Sciatic nerve (tissue), 2 donors: Measurements from ENCODE around the gene SLC17A7. TPM values are rescaled to one million over a fixed set of nuclear protein-coding genes. Genes with fewer than 3 reads are reported as not detected.
A peak's percentile ranks its signal among the peaks of the same experiment; 100 is the strongest.

Experiments
- ATAC-seq: fragments of 200-7000 bp; cut with Tn5 transposase; one replicate; pipeline ENCODE4 v1.9.1; 2020; ENCODE audit warnings: mild to moderate bottlenecking, moderate library complexity
- DNase-seq: peaks from one replicate; pipeline ENCODE4 v3.0.0-alpha.2; 2020; ENCODE audit warnings: low spot score
- intact Hi-C: fragments of 100-400 bp; cut with DNase I; formaldehyde crosslinking; loops from one replicate; pipeline ENCODE4 v1.14.2; 2022
- total RNA-seq: library from RNA; stranded (reverse); fragmentation: NEBNext Ultra II Directional; extraction: Animal tissue kit (Norgen Biotek cat#: 25700); gene quantifications from one replicate; pipeline ENCODE4 v1.2.1, GENCODE V29; 2021
- donor health status: DM: no; HTN: no; CAD: no.
- donor health status: DM: no; HTN: no; CAD: no.

Gene SLC17A7
- total RNA-seq, 1 donor from 2014 or later = 3.8 TPM

GRCh38 chr19:49433240-49433901, 8.0 kb downstream of the SLC17A7 start:
- ATAC-seq = no peak
- no peak for DNase-seq
- intact Hi-C loops = no loop called here

GRCh38 chr19:49432141-49433073, 8.9 kb downstream of the SLC17A7 start:
- DNase-seq (no peak), ATAC-seq (no peak)
- intact Hi-C loops = no loop called here

GRCh38 chr19:49431330-49431749, 10.0 kb downstream of the SLC17A7 start:
- no peak for ATAC-seq
- intact Hi-C loops = no loop called here
- DNase-seq = no peak

DNA sequence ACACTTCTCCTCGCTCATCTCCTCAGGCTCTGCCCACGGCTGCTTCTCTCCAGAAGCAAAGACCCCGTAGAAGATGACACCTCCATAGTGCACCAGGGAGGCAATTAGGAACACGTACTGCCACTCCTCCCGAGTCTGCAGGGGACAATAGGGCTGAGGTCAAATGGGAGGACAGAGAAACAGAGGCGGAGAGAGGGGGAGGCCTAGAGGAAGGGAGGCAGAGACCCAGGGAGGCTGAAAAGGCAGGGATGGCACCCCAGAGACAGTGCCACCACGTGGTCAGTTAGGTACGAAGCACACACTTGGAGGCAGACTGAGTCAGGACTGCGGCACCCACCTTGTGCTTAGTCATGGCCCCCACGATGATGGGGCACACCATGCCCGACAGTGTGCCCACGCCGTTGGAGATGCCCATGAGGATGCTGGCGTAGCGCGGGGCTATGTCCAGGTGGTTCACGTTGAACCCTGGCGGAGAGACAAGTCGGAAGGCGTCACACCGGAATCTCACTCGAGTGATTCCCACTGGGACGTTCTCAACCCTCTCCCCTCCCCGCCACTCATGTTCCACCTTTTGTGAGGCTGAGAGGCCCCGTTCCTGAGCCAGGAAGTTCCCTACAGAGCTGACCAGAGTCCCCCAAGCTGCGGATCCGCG, 10.5 kb downstream of the SLC17A7 start:
- intact Hi-C loops = no loop called here
- ATAC-seq = no peak
- no peak for DNase-seq

DNA sequence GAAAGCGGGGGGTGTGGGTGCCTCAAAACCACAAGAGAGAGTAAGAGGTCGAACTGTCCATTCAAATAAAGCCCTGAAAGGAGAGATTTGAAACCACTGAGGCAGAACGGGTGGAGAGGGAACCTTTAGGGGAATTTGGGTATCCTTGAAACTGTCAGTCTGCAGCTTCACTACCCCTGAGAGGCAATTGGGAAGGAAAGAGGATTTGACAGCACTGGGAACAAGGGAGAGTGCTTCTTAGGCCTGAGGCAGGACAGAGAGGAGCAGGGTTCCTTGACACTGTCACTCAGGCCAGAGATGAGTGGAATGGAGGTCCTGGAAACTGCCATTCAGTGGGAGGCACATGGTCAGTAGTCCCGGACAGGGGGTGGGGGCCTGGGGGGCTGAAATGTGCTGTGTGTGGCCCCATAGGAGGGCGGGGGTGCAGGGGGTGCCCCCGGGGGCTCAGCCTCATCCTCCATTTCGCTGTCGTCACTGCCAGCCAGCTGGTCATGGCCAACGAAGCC, 11.1 kb downstream of the SLC17A7 start:
- intact Hi-C loops = no loop called here

GRCh38 chr19:49428547-49429451, 12.5 kb downstream of the SLC17A7 start:
- DNase-seq (no peak), ATAC-seq (no peak)

More for the DNA sequence above, 11.1 kb downstream of the SLC17A7 start:
- no peak for ATAC-seq
- no peak for DNase-seq

DNA sequence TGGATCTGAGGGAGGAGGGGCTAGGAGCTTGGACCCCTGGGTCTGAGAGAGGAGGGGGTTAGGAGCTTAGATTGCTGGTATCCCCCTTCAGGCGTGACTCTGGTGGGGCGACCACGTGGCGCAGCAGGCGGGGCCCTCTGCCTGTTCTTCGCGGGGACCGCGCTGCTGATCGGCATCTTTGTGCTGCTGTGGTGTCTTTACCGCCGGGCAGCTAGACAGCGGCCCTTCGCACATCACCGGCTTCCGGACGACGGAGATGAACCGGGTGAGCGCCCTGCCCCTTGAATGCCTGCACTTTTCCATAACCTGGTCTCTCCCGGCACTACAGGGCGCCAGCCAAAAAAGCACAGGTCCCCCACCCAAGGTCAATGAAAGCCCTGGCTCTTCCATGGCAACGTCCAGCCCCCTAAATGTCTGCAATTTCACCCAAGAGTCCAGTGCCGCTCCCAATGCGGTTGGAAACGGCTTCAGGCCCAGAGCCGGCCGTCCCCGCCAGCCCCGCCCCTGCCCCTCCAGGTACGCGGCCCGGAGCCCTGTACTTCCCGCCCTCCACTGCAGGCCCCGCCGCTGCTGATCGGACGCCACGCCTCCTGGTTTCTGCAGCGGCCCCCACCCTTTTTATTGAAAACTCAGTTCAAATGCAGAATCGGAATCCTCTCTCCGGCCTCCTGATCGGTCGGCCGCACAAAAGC, 13.3 kb downstream of the SLC17A7 start:
- no peak for ATAC-seq
- intact Hi-C loops = no loop called here
- no peak for DNase-seq

More at GRCh38 chr19:49428547-49429451, 12.5 kb downstream of the SLC17A7 start:
- intact Hi-C loops = no loop called here

DNA sequence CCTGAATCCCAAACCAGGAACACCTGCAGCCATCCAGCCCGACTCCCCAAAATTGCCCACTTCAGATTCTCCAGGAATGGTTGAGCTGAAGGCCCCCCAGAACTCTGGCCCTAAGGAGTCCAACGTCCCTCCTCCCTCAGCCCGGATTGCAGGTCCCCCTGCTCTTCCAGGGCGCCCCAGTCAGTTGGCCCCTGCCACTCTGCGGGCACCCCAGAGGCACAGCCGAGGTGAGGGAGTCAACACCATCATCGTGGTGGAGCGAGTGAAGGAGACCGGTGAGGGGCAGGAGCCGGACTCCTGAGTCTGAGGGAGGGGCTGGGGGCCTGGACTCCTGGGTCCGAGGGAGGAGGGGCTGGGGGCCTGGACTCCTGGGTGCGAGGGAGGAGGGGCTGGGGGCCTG, 14.0 kb downstream of the SLC17A7 start:
- ATAC-seq (no peak), DNase-seq (no peak)
- intact Hi-C loops = no loop called here

- intact Hi-C loops = no loop called here
- DNase-seq (no peak), ATAC-seq (no peak)
Observed at GRCh38 chr19:49425922-49426592, 15.3 kb downstream of the SLC17A7 start.

DNA sequence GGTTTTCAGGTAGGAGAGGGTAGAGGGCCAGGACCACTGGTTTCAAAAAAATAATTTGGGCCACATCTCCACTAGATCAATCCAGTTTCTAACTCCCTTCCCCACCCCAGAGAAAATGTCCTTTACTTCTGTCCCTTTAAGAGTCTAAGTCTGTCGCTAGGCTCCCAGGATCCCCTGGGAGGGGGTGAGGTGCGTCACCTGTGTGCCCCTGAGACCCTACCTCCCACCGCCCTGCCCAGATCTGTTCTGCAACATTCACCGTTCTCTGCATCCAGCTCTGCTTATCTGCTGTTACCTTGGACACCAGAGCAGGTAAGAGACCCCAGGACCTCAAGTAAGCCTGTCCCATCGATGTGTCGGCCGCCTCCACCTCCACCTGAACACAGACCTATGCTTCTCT, 16.1 kb downstream of the SLC17A7 start, which contains the start of gene GFY:
TSS of gene GFY (plus strand) at position 211 of the 400 bp plus-strand sequence. CDS start 1,043 bp downstream, outside the sequence.
- intact Hi-C loops = no loop called here
- DNase-seq = no peak
- ATAC-seq = no peak

- intact Hi-C loops = no loop called here
- ATAC-seq (no peak), DNase-seq (no peak)
Observed at GRCh38 chr19:49423985-49424303, 17.4 kb downstream of the SLC17A7 start.

DNA sequence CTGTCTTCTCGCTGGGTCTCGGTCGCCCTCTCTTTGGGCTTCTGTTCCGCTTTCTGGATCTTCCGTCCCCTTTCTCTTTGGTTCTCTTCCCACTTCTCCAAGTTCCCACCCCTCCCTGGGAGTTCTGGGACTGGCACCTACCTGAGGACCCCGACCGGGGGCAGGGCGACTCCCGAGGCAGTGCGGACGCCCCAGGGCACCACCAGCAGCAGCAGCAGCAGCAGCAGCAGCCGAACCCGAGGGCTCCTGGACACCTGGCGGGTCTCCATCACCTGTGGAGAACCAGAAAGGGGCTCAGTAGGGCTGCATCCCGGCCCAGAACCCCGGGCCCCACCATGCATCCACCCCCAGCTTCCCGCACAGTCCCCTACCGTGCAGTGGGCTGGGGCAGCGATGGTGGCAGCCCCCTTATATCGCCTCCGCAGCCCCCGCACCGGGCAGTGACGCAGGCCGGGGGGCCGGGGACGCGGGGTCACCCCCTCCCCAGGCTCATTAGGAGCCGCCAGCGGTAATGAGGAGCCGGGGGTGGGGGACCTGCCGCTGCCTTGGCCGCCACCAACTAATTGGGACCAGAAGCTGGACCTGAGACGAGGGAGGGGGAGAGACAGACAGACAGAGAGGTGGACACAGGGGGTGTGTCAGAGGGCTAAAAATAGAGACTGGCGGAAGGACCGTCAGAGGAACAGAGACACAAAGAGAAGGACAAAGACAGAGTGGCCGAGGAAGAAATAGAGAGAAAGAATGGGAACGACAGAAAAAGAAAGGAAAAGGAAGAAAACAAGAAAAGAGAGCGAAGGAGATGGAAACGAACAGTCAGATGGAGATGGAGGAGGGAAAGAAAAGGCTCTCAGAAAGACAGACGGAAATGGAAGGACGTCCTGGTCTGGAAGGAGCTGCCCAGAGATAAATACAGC, 18.0 kb downstream of the SLC17A7 start, which contains the start of gene PTH2:
TSS of gene PTH2 (minus strand) at position 371 of the 914 bp plus-strand sequence. CDS start at position 269, 102 bp downstream.
- ATAC-seq (no peak), DNase-seq (no peak)
- intact Hi-C loops = no loop called here

DNA sequence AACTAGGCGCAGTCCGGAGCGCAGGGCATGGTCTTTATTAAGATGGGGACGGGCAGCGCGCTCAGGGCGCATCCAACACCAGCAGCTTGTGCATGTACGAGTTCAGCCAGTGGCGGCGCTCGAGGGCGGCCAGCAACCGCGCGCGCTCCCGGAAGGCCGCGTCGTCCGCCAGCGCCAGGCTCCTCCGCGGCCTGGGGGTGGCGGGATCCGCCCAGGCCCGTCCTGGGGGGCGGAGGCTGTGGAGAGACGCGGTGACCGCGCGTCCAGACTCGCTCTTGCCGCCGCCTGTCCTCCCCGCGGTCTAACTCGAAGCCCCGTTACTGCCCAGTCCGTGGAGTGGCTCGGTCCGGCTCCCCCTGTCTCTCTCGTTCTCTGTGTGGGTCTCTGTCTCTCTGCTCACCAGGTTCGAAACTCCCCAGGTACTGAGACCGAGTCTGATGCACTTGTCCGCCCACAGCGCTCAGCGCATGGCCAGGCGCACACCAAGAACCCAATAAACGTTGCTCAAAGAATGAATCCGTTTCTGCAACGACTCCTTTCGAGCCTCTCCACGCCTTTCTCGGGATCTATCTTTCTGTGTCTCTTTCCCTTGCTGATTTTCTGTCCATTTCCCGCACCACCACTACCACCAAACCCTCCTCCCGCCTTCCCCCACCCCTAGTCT, 18.8 kb downstream of the SLC17A7 start:
- intact Hi-C loops = no loop called here
- ATAC-seq (no peak), DNase-seq (no peak)

DNA sequence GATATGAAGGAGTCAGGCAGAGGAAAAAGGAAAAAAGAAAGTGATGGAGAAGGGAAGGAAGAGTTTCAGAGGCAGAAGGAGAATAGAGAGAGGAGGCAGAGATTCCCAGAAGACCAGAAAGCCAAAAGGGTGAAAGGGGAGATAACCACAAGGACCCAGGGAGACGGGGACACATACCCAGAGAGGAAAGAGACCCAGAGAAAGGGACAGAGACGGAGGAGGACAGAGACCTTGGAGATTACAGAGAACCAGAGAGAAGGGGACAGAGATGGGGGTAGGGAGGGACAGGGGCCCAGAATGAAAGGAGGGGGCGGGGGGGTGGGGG, 19.5 kb downstream of the SLC17A7 start:
- ATAC-seq (no peak), DNase-seq (no peak)
- intact Hi-C loops = no loop called here

DNA sequence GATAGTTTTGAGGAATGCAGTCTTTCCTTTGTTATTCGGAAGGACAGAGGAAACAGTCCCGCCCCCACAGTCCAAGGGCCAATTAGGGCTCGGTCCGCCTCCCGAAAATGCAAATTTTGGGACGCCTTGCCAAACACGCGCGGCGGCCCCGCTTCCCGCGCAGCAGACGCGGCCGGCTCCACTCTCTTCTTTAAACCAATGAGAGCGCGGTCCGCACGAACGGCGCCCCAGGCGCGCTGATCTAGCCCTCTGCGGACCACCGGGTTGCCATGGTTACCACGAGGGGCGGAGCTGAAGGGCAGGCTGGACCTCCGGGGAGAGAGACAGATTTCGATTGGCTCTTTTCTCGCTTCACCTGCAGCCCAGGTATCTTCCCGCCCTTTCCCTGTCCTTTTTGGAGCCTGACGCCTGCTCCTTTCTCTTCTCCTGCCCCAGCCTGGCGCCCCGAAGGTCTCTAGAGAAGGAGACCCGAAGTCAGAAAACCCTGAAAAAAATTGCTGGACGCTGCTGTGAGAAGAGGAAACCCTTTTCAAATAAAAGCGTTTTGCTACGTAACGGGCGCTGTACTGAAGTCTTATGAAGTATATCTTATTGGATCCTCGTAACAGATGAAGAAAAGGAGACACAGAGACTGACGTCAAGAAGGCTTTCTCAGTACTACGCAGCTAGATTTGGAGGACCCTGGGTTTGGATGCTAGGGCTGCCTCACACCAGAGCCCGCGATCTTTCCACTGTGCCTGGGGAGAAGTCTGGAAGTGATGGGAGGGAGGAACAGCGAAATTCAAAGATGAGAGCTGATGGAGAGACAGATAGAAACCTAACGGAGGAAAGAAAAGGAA, 20.1 kb downstream of the SLC17A7 start:
- intact Hi-C loops = no loop called here
- DNase-seq (peak; percentile 77), ATAC-seq (peak; percentile 80)
